ENCODE results near the gene UBE4A. TPM values are rescaled to one million over a fixed set of nuclear protein-coding genes. Genes with fewer than 3 reads are reported as not detected.

The UBE4A gene
- total RNA-seq, 2 experiments from 2014 or later, result 40.1 to 43.0 TPM

DNA sequence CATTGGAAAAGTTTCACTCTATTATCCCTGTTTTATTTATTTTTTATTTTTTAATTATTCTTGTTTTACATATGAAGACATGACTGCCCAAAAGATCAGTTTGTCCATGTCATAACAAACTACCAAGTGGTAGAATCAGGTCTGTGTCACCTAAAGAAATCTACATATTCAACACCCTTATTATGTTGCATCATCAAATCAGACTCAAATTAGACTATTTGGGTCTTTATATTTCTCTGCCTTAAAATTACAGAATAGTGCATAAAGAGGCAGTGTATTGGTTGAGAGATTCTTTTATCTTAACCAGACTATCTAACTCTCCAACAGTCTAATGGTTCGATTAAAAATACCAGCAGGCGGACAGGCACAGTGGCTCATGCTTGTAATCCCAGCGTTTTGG is 23.6 kb downstream of the UBE4A start:
- Histone ChIP-seq H3K4me1 (ENCODE audit: insufficient read depth, low read length) (no peaks in the 10 kb centered on the region), H3K27me3 (ENCODE audit: control insufficient read depth in 1 of 2, insufficient read depth in 2 of 2, low read length in 2 of 2) (no peaks in the 10 kb centered on the region), H3K36me3 (ENCODE audit: insufficient read depth, low read length) (peaks cover 100% of the 10 kb centered on the region), H3K27ac (ENCODE audit: low read depth in 1 of 2, low read length in 2 of 2) (no peak overlapping the region), H3K9me3 (ENCODE audit: control insufficient read depth in 1 of 2, insufficient read depth in 1 of 2, low read length in 2 of 2) (no peaks in the 10 kb centered on the region), H3K4me3 (ENCODE audit: low read length) (no peak overlapping the region)
- ChIA-PET POLR2A (interaction anchor here (1.7 kb wide), 1 partner anchor 16 kb away, joined by 4 read pairs; no protein-coding TSS in a partner anchor), CTCF (no interaction called here)
- peaks cover 97% of the 10 kb centered on the region for H3K36me3 Mint-ChIP-seq (ENCODE audit: low read depth)
- H3K27me3 Mint-ChIP-seq, result no peaks in the 10 kb centered on the region
- TF ChIP-seq, protein P1, sequence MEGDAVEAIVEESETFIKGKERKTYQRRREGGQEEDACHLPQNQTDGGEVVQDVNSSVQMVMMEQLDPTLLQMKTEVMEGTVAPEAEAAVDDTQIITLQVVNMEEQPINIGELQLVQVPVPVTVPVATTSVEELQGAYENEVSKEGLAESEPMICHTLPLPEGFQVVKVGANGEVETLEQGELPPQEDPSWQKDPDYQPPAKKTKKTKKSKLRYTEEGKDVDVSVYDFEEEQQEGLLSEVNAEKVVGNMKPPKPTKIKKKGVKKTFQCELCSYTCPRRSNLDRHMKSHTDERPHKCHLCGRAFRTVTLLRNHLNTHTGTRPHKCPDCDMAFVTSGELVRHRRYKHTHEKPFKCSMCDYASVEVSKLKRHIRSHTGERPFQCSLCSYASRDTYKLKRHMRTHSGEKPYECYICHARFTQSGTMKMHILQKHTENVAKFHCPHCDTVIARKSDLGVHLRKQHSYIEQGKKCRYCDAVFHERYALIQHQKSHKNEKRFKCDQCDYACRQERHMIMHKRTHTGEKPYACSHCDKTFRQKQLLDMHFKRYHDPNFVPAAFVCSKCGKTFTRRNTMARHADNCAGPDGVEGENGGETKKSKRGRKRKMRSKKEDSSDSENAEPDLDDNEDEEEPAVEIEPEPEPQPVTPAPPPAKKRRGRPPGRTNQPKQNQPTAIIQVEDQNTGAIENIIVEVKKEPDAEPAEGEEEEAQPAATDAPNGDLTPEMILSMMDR (IDR thresholded peaks at IDR 0.05), result no peak
- no peak overlapping the region for H3K4me3 Mint-ChIP-seq
- no peak for ATAC-seq (ENCODE audit: poor library complexity)
- no peak for DNase-seq
- intact Hi-C loops (cut with DNase I, micrococcal nuclease), result no loop called here
- no peaks in the 10 kb centered on the region for H3K4me1 Mint-ChIP-seq (ENCODE audit: low read depth)
- H3K27ac Mint-ChIP-seq, result no peak overlapping the region
- no peaks in the 10 kb centered on the region for H3K9me3 Mint-ChIP-seq

DNA sequence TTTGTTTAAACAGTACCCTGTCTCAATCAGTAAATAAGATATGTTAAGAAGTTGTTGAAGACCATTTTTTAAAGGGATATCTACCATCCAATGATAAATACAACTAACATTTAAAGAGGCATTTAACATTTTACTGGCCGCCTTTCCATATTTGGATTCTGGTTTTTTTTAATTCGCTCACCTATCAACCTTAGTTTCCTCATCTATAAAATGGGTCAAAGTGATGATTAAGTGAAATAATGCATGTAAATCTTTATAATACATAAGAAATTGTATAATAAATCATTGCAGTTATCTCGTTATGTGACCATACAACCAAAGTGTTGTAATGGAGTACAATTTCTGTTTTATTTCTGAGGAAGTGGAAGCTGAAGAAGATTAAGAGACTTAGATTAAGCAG is 24.3 kb downstream of the UBE4A start:
- Histone ChIP-seq H3K9me3 (ENCODE audit: control insufficient read depth in 1 of 2, insufficient read depth in 1 of 2, low read length in 2 of 2) (no peaks in the 10 kb centered on the region), H3K4me1 (ENCODE audit: insufficient read depth, low read length) (no peaks in the 10 kb centered on the region), H3K4me3 (ENCODE audit: low read length) (no peak overlapping the region), H3K36me3 (ENCODE audit: insufficient read depth, low read length) (peaks cover 100% of the 10 kb centered on the region), H3K27me3 (ENCODE audit: control insufficient read depth in 1 of 2, insufficient read depth in 2 of 2, low read length in 2 of 2) (no peaks in the 10 kb centered on the region), H3K27ac (ENCODE audit: low read depth in 1 of 2, low read length in 2 of 2) (no peak overlapping the region)
- no peak for DNase-seq
- Mint-ChIP-seq H3K4me1 (ENCODE audit: low read depth) (no peaks in the 10 kb centered on the region), H3K27ac (no peak overlapping the region), H3K36me3 (ENCODE audit: low read depth) (peaks cover 97% of the 10 kb centered on the region), H3K4me3 (no peak overlapping the region), H3K27me3 (no peaks in the 10 kb centered on the region), H3K9me3 (no peaks in the 10 kb centered on the region)
- intact Hi-C loops (cut with DNase I, micrococcal nuclease), result no loop called here
- TF ChIP-seq, protein P1 (IDR thresholded peaks at IDR 0.05), result no peak
- ChIA-PET POLR2A (no interaction called here), CTCF (interaction anchor here (0.9 kb wide), 1 partner anchor 18 kb away, joined by 3 read pairs; no protein-coding TSS in a partner anchor)
- ATAC-seq (ENCODE audit: poor library complexity), result no peak

DNA sequence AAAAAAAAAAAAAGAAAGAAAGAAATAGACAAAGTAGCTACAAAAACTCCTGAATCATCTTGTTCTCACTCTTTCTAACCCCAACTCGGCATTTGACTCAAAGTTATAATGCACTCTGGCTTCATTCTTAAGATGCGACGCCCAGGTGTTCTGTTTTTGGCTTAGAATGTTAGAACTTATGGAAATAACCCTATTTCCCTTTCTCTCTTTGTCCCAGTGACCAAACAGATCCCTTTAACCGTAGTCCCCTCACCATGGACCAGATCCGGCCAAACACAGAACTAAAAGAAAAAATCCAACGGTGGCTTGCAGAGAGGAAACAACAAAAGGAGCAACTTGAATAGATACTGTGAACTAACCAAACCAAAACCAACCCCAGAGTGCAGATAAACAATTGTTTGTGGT is 36.7 kb downstream of the UBE4A start:
- Histone ChIP-seq H3K4me3 (ENCODE audit: low read length) (no peak overlapping the region), H3K9me3 (ENCODE audit: control insufficient read depth in 1 of 2, insufficient read depth in 1 of 2, low read length in 2 of 2) (no peaks in the 10 kb centered on the region), H3K4me1 (ENCODE audit: insufficient read depth, low read length) (peaks cover 32% of the 10 kb centered on the region), H3K36me3 (ENCODE audit: insufficient read depth, low read length) (peaks cover 61% of the 10 kb centered on the region), H3K27ac (ENCODE audit: low read depth in 1 of 2, low read length in 2 of 2) (peak overlapping the region in 1 of 2 donors; percentile 33), H3K27me3 (ENCODE audit: control insufficient read depth in 1 of 2, insufficient read depth in 2 of 2, low read length in 2 of 2) (no peaks in the 10 kb centered on the region)
- ChIA-PET POLR2A (interaction anchor here (0.7 kb wide), 1 partner anchor 449 kb away, joined by 3 read pairs; no protein-coding TSS in a partner anchor), CTCF (interaction anchor here (0.6 to 1.1 kb wide), 3 partner anchors 38 to 601 kb away, joined by 3 read pairs; no protein-coding TSS in a partner anchor)
- H3K36me3 Mint-ChIP-seq (ENCODE audit: low read depth), result peaks cover 62% of the 10 kb centered on the region
- intact Hi-C loops (cut with DNase I, micrococcal nuclease), result loop anchor here in 1 of 2 experiments (5.0 kb wide), 1 partner anchor 91 kb away; no protein-coding TSS in a partner anchor
- H3K27me3 Mint-ChIP-seq, result no peaks in the 10 kb centered on the region
- H3K4me3 Mint-ChIP-seq, result peak overlapping the region; percentile 39
- peak overlapping the region; percentile 96 for H3K27ac Mint-ChIP-seq
- DNase-seq (peak in 3 of 14 experiments; percentile 29 to 61 (median 42)), ATAC-seq (ENCODE audit: poor library complexity) (no peak)
- no peaks in the 10 kb centered on the region for H3K9me3 Mint-ChIP-seq
- peaks cover 41% of the 10 kb centered on the region for H3K4me1 Mint-ChIP-seq (ENCODE audit: low read depth)
- TF ChIP-seq, protein P1 (IDR thresholded peaks at IDR 0.05), result no peak
